Measurements from ENCODE around the gene CORO1C. TPM values are rescaled to one million over a fixed set of nuclear protein-coding genes. Genes with fewer than 3 reads are reported as not detected.

CORO1C gene
- total and polyA plus RNA-seq, 2 donors (not counting 3 experiments of a cell fraction or from before 2014, with no cell fraction given) = 150 to 240 TPM

DNA sequence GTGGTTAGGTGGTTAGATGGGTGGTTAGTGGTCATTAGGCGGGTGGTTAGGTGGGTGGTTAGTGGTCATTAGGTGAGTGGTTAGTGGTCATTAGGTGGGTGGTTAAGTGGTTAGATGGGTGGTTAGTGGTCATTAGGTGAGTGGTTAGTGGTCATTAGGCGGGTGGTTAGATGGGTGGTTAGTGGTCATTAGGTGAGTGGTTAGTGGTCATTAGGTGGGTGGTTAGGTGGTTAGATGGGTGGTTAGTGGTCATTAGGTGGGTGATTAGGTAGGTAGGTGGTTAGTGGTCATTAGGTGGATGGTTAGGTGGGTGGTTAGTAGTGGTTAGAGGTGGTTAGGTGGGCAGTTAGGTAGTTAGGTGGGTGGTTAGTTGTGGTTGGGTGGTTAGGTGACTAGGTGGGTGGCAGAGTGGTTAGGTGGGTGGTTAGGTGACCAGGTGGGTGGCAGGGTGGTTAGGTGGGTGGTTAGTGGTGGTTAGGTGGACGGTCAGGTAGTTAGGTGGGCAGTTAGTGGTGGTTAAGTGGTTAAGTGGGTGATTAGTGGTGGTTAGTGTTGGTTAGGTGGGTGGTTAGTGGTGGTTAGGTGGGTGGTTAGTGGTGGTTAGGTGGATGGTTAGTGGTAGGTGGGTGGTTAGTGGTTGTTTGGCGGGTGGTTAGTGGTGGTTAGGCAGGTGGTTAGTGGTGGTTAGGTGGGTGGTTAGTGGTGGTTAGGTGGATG is 125.5 kb downstream of the CORO1C start:
- TF ChIP-seq POLR2A (IDR thresholded peaks at IDR 0.05; ENCODE audit: low read depth, low read length) = no peak
- TF ChIP-seq MYC (IDR thresholded peaks at IDR 0.05; ENCODE audit: low read depth, low read length) = no peak
- no peak for TF ChIP-seq POLR2AphosphoS5 (IDR thresholded peaks at IDR 0.05; ENCODE audit: insufficient read depth, low read depth, low read length)
- TF ChIP-seq GATA2 (IDR thresholded peaks at IDR 0.05; ENCODE audit: insufficient read depth, insufficient read length, low read depth, low read length) = no peak
- TF ChIP-seq, protein P1, sequence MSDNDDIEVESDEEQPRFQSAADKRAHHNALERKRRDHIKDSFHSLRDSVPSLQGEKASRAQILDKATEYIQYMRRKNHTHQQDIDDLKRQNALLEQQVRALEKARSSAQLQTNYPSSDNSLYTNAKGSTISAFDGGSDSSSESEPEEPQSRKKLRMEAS (IDR thresholded peaks at IDR 0.05; ENCODE audit: insufficient read depth, insufficient read length) = no peak
- TF ChIP-seq FOS (IDR thresholded peaks at IDR 0.05; ENCODE audit: borderline replicate concordance, insufficient read depth, low read length) = no peak
- no peak for TF ChIP-seq JUN (IDR thresholded peaks at IDR 0.05; ENCODE audit: borderline replicate concordance, insufficient read depth, insufficient read length, low read depth)
- TF ChIP-seq, protein P2, sequence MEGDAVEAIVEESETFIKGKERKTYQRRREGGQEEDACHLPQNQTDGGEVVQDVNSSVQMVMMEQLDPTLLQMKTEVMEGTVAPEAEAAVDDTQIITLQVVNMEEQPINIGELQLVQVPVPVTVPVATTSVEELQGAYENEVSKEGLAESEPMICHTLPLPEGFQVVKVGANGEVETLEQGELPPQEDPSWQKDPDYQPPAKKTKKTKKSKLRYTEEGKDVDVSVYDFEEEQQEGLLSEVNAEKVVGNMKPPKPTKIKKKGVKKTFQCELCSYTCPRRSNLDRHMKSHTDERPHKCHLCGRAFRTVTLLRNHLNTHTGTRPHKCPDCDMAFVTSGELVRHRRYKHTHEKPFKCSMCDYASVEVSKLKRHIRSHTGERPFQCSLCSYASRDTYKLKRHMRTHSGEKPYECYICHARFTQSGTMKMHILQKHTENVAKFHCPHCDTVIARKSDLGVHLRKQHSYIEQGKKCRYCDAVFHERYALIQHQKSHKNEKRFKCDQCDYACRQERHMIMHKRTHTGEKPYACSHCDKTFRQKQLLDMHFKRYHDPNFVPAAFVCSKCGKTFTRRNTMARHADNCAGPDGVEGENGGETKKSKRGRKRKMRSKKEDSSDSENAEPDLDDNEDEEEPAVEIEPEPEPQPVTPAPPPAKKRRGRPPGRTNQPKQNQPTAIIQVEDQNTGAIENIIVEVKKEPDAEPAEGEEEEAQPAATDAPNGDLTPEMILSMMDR (IDR thresholded peaks at IDR 0.05; ENCODE audit: extremely low read depth in 1 of 2, insufficient read depth in 1 of 2, low read depth in 1 of 2, low read length in 2 of 2) = no peak
- TF ChIP-seq EZH2 (IDR thresholded peaks at IDR 0.05; ENCODE audit: borderline replicate concordance, low read depth, low read length, severe bottlenecking) = no peak
- POLR2A ChIA-PET = no interaction called here
- Histone ChIP-seq H3K4me3 (replicated peaks in 1 of 3; ENCODE audit: insufficient read depth in 1 of 3, low read depth in 1 of 3, low read length in 3 of 3) (no peak overlapping the region), H3K9me3 (replicated peaks; ENCODE audit: control insufficient read depth, insufficient read depth, low read length) (no peaks in the 10 kb centered on the region), H3K9ac (replicated peaks; ENCODE audit: extremely low read depth, insufficient read depth, low read length) (no peak overlapping the region), H3K4me2 (ENCODE audit: insufficient read depth, low read length) (no peak overlapping the region), H3K36me3 (ENCODE audit: control insufficient read depth in 2 of 2, extremely low read depth in 1 of 2, insufficient read depth in 2 of 2, low read length in 2 of 2) (no peaks in the 10 kb centered on the region), H3K9me1 (replicated peaks; ENCODE audit: control insufficient read depth, extremely low read depth, insufficient read depth, low read length) (no peaks in the 10 kb centered on the region), H3K27ac (ENCODE audit: insufficient read depth, low read depth, low read length) (no peak overlapping the region), H3K79me2 (ENCODE audit: control insufficient read depth, insufficient read depth, low read length) (no peaks in the 10 kb centered on the region), H3K27me3 (ENCODE audit: control insufficient read depth in 2 of 2, insufficient read depth in 2 of 2, low read length in 2 of 2) (no peaks in the 10 kb centered on the region), H4K20me1 (replicated peaks; ENCODE audit: control insufficient read depth, extremely low read depth, insufficient read depth, low read length) (no peaks in the 10 kb centered on the region), H3K4me1 (ENCODE audit: control insufficient read depth, extremely low read depth, insufficient read depth, low read length) (no peaks in the 10 kb centered on the region), H2AFZ (ENCODE audit: low read depth, low read length) (no peak overlapping the region)
- dilution Hi-C loops (cut with MboI; ENCODE audit: extremely low pct_ligation_motif_present, low sequenced_read_pairs) = no loop called here
- no TSS peak for BruUV-seq (replicated peaks)
- CTCF ChIA-PET = interaction anchor here (1.6 kb wide), 1 partner anchor 10 kb away, joined by 3 read pairs; no protein-coding TSS in a partner anchor
- intact Hi-C loops (cut with micrococcal nuclease) = no loop called here
- FAIRE-seq (no peak), DNase-seq (ENCODE audit: low read depth, low spot score) (no peak)

Data from endothelial cell of umbilical vein (primary cell).